NCI-H187 treated with DMSO at 0.1 percent for 48 hours (cell line): ENCODE data around the gene GSTM2.
A peak's percentile ranks its signal among the peaks of the same experiment; 100 is the strongest.

Experiments used
- DNase-seq: peaks from one replicate; lab custom pipeline; 2025; lab: John Stamatoyannopoulos, UW

GSTM2 gene

DNA sequence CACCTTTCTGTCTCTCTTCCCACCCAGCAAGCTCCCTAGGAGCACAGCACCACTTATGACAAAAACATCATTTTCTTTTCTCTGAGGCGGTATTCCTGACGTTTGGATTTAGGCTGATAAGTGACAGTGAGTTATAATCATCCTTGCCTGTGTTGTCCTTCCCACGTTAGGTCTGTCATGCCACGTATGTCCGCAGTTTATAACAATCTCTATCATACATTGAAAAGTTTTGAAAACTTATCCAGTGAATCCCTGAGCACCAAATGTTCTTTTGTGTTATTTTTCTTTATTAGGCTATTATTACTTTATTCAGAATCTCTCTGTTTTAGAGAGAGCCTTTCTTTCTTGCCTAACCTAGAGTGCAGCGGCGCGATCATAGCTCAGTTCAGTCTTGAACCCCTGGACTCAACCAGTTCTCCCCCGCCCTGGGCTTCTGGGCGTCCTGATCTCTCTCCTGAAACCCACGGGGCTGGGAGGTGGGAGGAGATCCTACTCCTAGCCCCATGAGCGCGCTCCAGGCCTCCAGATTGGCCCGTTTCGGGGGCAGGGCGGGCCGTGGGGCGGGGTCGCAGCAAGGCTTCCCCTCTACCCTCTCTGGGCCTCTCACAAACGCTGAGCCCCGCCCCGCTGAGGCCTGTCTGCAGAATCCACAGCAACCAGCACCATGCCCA, at the start of gene GSTM2:
Gene GSTM2 (plus strand): TSS at position 606 of the 671 bp plus-strand sequence. CDS start 59 bp downstream, at position 665.
- DNase-seq: no peak

GRCh38 chr1:109618661-109619575, 48.9 kb upstream of the GSTM2 start:
- no peak for DNase-seq

DNA sequence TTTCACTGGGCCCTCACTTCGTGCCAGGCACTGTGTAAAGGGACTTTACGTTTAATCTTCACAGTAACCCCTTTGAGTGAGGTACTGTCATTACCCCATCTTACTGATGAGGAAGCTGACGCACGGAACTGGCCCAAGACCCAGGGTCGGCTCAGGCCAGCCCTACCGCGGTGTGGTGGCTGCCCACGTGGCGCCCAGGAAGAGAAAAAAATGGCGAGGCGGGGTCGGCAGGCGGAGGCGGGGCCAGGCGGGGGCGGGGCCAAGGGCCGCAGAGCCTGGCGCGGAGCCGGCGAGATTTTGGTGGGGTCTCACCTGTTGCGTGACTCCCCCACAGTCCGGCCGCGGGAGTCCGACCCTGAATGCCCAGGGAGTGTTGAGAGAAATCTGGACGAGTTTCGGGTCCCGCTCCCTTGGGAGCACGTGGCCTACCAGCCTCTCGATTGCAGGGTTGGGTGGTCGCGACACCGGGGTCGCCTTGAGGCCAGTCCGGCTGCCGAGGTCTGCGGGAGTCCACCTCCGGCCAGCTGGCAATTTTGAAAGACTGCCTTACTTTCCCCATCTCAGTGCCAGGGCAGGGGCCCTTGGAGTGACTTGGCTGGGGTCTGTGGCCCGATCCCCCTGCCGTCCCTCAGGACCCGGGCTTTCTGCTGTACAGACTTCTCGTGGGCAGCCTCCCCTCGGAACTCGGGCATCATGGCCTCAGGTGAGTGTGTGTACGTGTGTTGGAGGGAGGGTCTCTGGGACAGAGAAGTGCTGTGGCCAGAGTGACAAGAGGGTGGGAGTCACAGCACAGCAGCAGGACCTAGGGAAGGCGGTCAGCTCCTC, 48.1 kb upstream of the GSTM2 start, which contains the start of the genes AMPD2 and GNAT2:
Gene AMPD2 (plus strand): TSS at position 262 of the 825 bp plus-strand sequence. CDS start 1,339 bp downstream, outside the sequence.
Gene GNAT2 (minus strand): TSS at position 41 of the 825 bp plus-strand sequence. CDS start 6,746 bp downstream, outside the sequence.
- no peak for DNase-seq

DNA sequence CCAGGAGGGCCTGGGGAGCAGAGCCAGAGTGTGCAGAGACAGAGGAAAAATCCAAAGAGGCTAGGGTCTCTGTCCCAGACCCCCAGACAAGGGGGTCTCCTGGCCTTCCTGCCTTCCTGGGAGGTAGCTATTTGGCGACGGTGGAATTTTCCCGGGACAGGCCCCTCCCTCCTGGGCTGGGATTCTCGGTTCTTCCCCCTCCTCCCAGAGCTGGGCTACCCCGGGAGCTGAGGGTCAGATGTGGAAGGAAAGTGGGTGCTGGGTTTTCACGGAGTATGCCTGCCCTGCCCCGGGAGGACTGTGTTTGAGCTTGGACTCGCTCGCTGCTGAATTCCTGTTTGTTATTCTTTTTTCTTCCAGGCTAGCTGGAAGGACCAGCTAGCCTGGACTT, 47.5 kb upstream of the GSTM2 start:
- DNase-seq: no peak

- DNase-seq: peak; percentile 28
These were observed 47.0 kb upstream of the GSTM2 start for GRCh38 chr1:109620841-109621286.

DNA sequence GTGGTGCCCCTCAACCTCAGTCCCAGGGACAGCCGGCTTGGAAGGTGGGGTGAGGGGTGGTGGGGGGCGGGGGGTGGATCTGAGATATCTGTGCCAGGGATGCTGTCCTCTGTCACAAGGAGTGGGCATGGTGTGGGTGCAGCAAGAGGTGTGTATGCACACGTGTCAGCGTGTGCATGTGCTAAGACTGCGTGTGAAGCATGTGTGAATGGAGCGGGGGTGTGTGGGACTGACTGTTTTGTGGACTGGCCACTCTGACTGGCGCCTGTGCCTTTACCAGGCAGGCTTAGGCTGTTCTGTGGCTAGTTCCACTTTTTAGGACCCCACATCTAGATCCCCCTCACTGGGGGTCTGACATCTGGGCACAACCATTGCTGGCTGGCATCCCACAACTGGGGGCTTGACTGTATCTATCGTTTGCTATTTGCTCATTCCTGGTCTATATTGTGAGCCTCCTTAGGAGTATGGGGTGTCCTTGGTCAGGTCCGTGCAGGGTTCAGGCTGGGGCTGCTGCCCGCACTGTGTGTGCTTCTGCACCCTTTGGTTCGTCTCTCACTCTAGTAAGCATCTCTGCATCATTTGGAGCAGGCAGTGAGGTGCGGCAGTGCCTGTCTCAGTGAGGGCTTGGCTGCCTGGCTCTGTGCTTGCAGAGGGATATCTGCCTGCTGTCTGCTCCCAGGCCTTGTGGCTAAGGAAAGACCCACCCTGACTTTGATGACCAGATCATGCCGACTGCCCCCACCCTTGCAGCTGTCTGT, 46.3 kb upstream of the GSTM2 start:
- no peak for DNase-seq

- DNase-seq: no peak
These were observed 45.5 kb upstream of the GSTM2 start for GRCh38 chr1:109622137-109622892.

DNA sequence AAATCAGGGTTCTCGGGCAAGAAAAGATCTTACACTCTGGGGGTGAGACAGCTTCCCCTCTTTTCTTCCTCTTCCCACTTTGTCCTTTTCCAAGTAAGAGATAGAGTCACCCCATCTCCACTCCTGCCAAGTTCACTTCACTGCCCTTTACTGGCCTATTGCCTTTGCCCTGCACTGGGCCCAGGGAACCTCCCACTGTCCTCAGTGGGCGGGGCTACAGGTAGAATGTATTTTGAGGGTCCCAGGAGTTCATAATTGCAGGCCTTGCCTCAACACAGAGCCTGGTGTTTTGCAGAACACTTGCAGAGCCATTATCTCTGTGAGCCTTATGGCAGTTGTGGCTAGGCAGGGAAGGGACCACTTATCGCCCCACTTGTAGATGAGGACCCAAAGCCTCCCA, 45.0 kb upstream of the GSTM2 start:
- no peak for DNase-seq

DNA sequence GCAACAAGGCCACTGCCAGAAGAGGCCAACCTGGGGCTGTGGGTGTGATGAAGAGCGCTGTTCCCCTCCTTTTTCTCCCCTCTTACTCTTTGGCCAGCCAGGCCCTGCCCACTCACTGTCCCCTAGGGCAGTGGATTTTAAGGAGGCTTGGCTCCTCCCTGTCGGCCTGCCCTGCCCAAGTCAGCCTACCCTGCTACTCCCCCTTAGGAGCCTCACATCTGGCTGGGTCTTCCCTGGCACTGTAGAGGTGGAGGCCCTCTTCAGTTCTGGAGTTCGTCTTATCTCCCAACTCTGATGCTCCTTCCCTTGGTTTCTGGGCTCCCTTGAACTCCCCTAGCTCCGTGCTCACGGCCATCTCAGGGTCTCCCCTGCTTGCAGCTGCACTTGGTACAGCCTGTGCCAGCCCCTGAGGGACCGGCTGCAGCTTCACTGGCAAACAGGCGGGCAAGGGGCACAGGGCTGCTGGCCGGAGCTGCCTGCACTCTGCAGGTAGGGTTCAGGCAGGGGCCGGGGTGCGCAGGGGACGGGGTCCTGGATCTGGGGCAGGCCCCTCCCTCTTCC, 44.2 kb upstream of the GSTM2 start:
- no peak for DNase-seq

- DNase-seq: no peak
These were observed 43.5 kb upstream of the GSTM2 start for GRCh38 chr1:109624201-109625010.

DNA sequence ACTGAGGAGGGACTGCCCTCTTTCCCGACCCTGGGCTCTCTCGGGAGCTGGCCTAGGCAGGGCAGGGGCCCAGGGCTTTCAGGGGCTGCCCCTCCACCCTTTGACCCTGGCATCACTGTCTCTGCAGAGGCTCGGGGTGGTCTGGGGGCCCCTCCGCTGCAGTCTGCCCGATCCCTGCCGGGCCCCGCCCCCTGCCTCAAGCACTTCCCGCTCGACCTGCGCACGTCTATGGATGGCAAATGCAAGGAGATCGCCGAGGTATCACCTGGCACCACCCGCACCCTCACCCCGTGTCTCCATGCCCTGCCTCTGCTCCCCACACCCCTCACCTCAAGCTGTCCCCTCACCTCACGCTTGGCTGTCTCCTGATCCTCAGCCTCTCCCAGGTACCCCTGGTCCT, 42.7 kb upstream of the GSTM2 start:
- no peak for DNase-seq

DNA sequence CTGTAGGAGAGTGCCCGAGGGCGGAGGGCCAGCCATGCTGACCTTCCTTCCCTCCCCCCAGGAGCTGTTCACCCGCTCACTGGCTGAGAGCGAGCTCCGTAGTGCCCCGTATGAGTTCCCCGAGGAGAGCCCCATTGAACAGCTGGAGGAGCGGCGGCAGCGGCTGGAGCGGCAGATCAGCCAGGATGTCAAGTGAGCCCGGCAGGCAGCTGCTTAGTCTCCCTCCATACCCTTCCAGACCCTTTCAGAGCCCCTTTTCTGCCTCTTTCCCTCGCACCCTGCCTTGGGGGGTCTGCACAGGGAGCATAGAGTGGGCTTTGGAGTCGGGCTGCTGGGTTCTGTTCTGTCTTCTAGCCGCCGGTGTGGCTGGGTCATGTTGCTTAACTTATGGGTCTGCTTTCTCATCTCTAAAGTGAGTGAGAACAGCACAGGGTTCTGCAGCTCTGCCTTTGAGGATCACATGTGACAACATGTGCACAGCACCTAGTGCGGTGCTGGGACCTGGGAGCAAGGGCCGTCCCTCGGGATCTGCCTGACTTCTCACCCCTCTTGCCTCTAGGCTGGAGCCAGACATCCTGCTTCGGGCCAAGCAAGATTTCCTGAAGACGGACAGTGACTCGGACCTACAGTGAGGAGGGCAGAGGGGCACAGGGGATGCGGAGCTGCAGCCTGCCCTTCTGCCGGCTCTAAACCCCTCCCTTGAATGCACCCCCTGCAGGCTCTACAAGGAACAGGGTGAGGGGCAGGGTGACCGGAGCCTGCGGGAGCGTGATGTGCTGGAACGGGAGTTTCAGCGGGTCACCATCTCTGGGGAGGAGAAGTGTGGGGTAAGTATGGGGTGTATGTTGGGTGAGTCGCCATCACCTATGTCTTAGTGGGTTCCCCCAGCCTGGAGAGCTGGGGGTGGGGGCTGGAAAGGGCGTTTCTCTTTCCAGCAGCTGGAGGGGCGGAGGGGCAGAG, 42.0 kb upstream of the GSTM2 start:
- DNase-seq: no peak

DNA sequence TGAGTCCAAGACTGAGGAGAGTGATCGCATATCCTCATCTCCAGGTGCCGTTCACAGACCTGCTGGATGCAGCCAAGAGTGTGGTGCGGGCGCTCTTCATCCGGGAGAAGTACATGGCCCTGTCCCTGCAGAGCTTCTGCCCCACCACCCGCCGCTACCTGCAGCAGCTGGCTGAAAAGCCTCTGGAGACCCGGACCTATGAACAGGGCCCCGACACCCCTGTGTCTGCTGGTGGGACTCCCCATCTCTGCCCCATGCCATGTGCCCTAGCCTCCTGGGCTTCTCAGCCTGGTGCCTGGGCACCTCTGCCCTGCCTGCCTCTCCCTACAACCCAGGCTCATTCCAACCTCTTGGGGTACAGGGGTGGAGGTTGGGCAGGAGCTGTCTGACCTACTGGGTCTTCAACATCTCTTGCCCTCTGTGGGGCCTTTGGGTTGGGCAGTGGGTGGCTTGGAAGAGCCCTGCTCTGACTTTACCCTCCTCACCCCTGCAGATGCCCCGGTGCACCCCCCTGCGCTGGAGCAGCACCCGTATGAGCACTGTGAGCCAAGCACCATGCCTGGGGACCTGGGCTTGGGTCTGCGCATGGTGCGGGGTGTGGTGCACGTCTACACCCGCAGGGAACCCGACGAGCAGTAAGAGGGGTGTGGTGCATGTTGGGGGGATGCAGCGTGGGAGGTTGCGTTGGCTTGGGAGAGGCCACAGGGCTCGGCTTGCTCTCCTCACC, 41.0 kb upstream of the GSTM2 start:
- DNase-seq: no peak

- no peak for DNase-seq
These were observed 40.0 kb upstream of the GSTM2 start for GRCh38 chr1:109627692-109628399.

GRCh38 chr1:109628540-109629321, 39.1 kb upstream of the GSTM2 start:
- no peak for DNase-seq
